Thoracic aorta (tissue), 2 donors: ENCODE measurements around the gene CHST11. TPM values are rescaled to one million over a fixed set of nuclear protein-coding genes. Genes with fewer than 3 reads are reported as not detected.

Experiments
- ATAC-seq: fragments of 150-250 bp; one replicate; pipeline ENCODE4 v1.8.0; 2017; ENCODE audit warnings: low read depth; ENCODE audit not compliant: insufficient number of reproducible peaks, low FRiP score
- DNase-seq: peaks from one replicate; pipeline ENCODE4 v3.0.0-alpha.2; 2020; ENCODE audit warnings: low spot score
- H3K27ac ChIP-seq, 2 donors: fragments of 200-600 bp; sonication (generic); 1 replicate in 1 of 2; 2 replicates in 1 of 2; pipeline ENCODE4 v1.5.1; 2016; ENCODE audit warnings: mild to moderate bottlenecking in 2 of 2, moderate library complexity in 2 of 2
- H3K27me3 ChIP-seq: fragments of 200-600 bp; sonication (generic); replicated peaks from 2 replicates; pipeline ENCODE4 v1.6.0; 2016; ENCODE audit warnings: mild to moderate bottlenecking; ENCODE audit not compliant: insufficient read depth
- H3K36me3 ChIP-seq: fragments of 200-600 bp; sonication (generic); one replicate; pipeline ENCODE4 v1.5.1; 2016
- H3K4me1 ChIP-seq, 2 donors: fragments of 200-600 bp; sonication (generic); 1 replicate in 1 of 2; 2 replicates in 1 of 2; pipeline versions ENCODE4 v1.5.1 to v1.6.0; 2016; ENCODE audit warnings: low read depth in 2 of 2, mild to moderate bottlenecking in 1 of 2; ENCODE audit not compliant: control insufficient read depth in 1 of 2
- H3K4me3 ChIP-seq: fragments of 200-600 bp; sonication (generic); 2 replicates; pipeline ENCODE4 v1.5.1; 2016; ENCODE audit warnings: mild to moderate bottlenecking
- H3K9me3 ChIP-seq: fragments of 200-600 bp; sonication (generic); 2 replicates; pipeline ENCODE4 v1.5.1; 2016
- CTCF ChIP-seq: fragments of 200-600 bp; sonication (generic); IDR thresholded peaks from one replicate; pipeline ENCODE4 v1.5.1; 2019; ENCODE audit warnings: antibody characterized with exemption
- total RNA-seq, 2 donors: library from RNA; depleted of rRNA; stranded (reverse); fragments of >200 nt; gene quantifications; one replicate each; pipeline versions ENCODE4 v1.1.0 to v1.2.3, GENCODE V29; 2016

Gene CHST11
- total RNA-seq, 2 donors from 2014 or later: 41.9 to 79.3 TPM

- Histone ChIP-seq H3K36me3 (no peaks in the 10 kb centered on the region), H3K4me1 (no peaks in the 10 kb centered on the region), H3K27ac (no peak overlapping the region), H3K27me3 (no peaks in the 10 kb centered on the region), H3K4me3 (no peak overlapping the region), H3K9me3 (no peaks in the 10 kb centered on the region)
- ATAC-seq: no peak
- no peak for DNase-seq
- TF ChIP-seq CTCF: no peak
These were observed 329.1 kb downstream of the CHST11 start for GRCh38 chr12:104785886-104786285.

- TF ChIP-seq CTCF: no peak
- no peak for DNase-seq
- H3K9me3 ChIP-seq: no peaks in the 10 kb centered on the region
- no peak overlapping the region for H3K27ac ChIP-seq
- H3K27me3 ChIP-seq: no peaks in the 10 kb centered on the region
- ATAC-seq: no peak
- H3K36me3 ChIP-seq: no peaks in the 10 kb centered on the region
- no peaks in the 10 kb centered on the region for H3K4me1 ChIP-seq
- no peak overlapping the region for H3K4me3 ChIP-seq
These were observed 329.6 kb downstream of the CHST11 start for GRCh38 chr12:104786352-104786751.

GRCh38 chr12:104788840-104789271, 332.1 kb downstream of the CHST11 start:
- ATAC-seq (no peak), DNase-seq (no peak)
- no peak overlapping the region for H3K27ac ChIP-seq
- no peaks in the 10 kb centered on the region for H3K36me3 ChIP-seq
- H3K9me3 ChIP-seq: no peaks in the 10 kb centered on the region
- no peaks in the 10 kb centered on the region for H3K27me3 ChIP-seq
- TF ChIP-seq CTCF: no peak
- H3K4me1 ChIP-seq: peaks cover 5 to 16% of the 10 kb centered on the region in 2 donors
- H3K4me3 ChIP-seq: no peak overlapping the region

GRCh38 chr12:104790296-104791125, 333.8 kb downstream of the CHST11 start:
- H3K27me3 ChIP-seq: no peaks in the 10 kb centered on the region
- H3K36me3 ChIP-seq: no peaks in the 10 kb centered on the region
- peaks cover 5 to 22% of the 10 kb centered on the region in 2 donors for H3K4me1 ChIP-seq
- no peak overlapping the region for H3K4me3 ChIP-seq
- ATAC-seq (no peak), DNase-seq (no peak)
- H3K9me3 ChIP-seq: no peaks in the 10 kb centered on the region
- TF ChIP-seq CTCF: peak; percentile 61
- no peak overlapping the region for H3K27ac ChIP-seq

- H3K27me3 ChIP-seq: no peaks in the 10 kb centered on the region
- no peaks in the 10 kb centered on the region for H3K9me3 ChIP-seq
- peaks cover 9 to 34% of the 10 kb centered on the region in 2 donors for H3K4me1 ChIP-seq
- H3K27ac ChIP-seq: peak overlapping the region; percentile 48 to 65
- DNase-seq: peak; percentile 47
- no peaks in the 10 kb centered on the region for H3K36me3 ChIP-seq
- peak; percentile 88 for ATAC-seq
- no peak for TF ChIP-seq CTCF
- H3K4me3 ChIP-seq: peak overlapping the region; percentile 20
These were observed 335.8 kb downstream of the CHST11 start for GRCh38 chr12:104792570-104792969.
